GM12892 (cell line): ENCODE results near the gene EDAR.

Experiments
- DNase-seq: peaks from one replicate; pipeline ENCODE4 v3.0.0; 2011; ENCODE audit not compliant: insufficient read length
- FAIRE-seq: peaks from 2 replicates; lab custom pipeline; 2011; peaks lifted over from hg19 to GRCh38; lab: Jason Lieb, UNC
- POLR2A ChIP-seq: IDR thresholded peaks from 2 replicates; pipeline ENCODE4 v1.6.1; 2011; ENCODE audit warnings: low read depth, low read length, control low read depth
- POLR2AphosphoS5 ChIP-seq: IDR thresholded peaks from 2 replicates; pipeline ENCODE4 v1.6.1; 2011; ENCODE audit warnings: low read depth, low read length, control low read depth
- TAF1 ChIP-seq: IDR thresholded peaks from 2 replicates; pipeline ENCODE4 v1.6.1; 2011; ENCODE audit warnings: low read depth, mild to moderate bottlenecking, control low read depth, low read length, borderline replicate concordance

The EDAR gene

DNA sequence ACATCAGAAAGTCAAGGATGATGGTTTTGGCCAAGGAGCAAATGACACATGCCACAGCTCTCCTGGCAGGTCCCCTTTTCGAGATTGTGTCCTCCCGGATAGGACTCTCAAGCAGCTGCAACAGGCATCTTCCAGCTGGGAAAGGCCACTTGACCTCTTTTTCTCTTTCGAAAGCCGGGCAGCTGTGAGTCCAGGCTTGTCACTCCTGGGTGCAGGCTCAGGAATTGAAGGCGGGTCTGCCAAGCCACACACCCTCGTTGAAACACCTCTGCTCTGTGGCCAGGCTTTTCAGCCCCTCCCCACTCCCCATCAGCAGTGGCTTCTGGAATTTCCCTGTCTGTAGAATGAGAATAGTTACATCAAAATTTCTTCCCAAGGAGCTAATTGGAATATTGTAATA is 104.4 kb downstream of the EDAR start:
- FAIRE-seq (no peak), DNase-seq (no peak)
- TF ChIP-seq POLR2AphosphoS5 (no peak), POLR2A (no peak), TAF1 (no peak)

DNA sequence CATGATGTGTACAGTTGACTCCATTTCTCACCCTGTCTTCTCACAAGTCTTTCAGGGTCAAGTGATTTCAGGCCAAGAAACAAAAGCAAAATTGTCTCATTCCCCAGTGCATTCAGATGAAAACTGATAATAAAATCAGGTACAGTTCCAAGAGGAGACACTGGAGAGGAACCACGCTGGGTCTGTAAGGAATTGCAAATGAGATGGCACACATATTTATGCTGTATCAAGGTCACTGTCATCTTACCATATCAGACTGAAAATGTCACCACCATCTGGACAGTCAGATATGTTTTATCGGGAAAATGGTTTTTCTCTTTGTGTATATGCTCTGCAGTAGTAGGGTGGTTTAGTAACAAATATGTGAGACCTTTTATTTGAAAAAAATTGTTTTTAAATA is 110.7 kb downstream of the EDAR start:
- FAIRE-seq (no peak), DNase-seq (no peak)
- no peak for TF ChIP-seq TAF1
- no peak for TF ChIP-seq POLR2A

DNA sequence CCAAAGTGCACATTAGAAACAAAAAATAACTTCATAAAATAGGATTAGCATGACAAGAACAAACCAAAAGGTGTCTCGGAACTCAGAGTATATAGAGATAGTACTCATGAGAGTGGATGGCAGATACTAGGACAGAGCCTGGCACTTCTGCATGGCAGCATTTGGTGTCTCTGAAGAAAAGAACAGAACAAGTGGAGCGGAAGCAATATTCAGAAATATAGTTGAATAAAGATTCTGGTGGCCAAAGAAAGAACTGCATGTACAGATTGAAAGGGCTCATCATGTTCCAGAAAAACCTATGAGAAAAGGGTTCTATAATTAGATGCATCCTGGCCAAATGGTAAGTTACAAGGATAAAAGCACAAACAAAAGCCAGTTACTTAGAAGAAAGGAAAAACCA is 111.5 kb downstream of the EDAR start:
- TF ChIP-seq POLR2A = no peak
- no peak for TF ChIP-seq TAF1
- no peak for TF ChIP-seq POLR2AphosphoS5
- DNase-seq = no peak

DNA sequence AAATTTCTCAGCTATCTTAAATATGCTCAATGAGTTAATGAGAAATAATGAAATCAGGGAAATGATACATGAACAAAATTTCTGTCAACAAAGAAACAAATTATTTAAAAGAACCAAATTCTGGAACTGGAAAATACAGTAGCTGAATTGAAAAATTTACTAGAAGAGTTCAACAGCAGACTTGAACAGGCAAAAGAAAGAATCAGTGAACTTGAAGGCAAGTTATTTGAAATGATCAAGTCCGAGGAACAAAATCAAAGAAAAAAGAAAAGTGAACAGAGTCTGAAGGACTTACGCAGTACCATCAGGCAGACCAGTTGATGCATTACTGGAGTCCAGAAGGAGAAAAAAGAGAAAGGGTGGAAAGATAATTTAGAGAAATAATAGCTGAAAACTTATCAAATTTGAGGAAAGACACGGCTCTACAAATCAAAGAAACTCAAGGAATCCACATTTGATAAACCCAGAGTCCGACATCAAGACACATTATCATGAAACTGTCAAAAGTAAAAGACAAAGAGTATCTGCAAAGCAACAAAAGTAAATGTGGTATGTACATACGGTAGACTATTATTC is 118.9 kb downstream of the EDAR start:
- TF ChIP-seq POLR2A = no peak
- TF ChIP-seq TAF1 = no peak
- no peak for TF ChIP-seq POLR2AphosphoS5
- FAIRE-seq (no peak), DNase-seq (no peak)

More for the DNA sequence above, 111.5 kb downstream of the EDAR start:
- FAIRE-seq = no peak

DNA sequence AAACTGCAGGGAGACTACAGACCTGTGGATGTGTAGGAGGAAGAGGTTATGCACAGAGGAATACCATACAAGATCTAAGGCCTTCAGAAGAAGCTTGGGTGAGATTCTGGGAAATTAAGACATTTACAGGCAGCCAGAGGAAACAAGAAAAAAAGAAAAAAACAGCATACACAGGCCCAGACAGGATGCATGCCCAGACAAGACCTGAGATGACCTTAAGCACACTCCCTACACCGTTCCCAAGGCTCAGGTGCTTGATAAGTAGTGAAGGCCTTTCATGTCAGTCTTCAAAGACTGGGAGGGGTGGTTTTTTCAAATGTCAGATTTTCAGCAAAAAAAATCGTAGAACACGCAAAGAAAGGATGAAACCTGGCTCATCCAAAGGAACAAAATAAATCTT is 119.5 kb downstream of the EDAR start:
- FAIRE-seq (no peak), DNase-seq (no peak)
- TF ChIP-seq POLR2A (no peak), POLR2AphosphoS5 (no peak), TAF1 (no peak)

DNA sequence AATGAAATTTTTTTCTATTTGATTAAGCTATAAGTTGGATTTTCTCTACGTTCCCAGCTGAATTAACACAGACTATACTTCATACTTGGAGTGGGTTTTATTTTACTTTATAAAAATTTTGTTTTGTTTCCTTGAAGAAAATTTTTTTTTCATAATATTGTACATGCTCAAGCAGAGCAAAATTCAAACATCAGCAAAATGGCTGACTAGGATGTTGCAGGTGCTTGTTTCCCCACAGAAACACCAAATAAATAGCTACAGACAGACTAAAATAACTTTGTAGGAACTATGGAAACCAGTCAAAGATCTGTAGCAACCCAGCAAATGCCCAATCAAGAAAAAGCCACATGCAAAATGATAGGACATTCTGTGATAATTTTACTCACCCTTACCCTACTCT is 120.1 kb downstream of the EDAR start:
- no peak for TF ChIP-seq POLR2A
- TF ChIP-seq TAF1 = no peak
- no peak for TF ChIP-seq POLR2AphosphoS5
- FAIRE-seq = no peak
- no peak for DNase-seq

DNA sequence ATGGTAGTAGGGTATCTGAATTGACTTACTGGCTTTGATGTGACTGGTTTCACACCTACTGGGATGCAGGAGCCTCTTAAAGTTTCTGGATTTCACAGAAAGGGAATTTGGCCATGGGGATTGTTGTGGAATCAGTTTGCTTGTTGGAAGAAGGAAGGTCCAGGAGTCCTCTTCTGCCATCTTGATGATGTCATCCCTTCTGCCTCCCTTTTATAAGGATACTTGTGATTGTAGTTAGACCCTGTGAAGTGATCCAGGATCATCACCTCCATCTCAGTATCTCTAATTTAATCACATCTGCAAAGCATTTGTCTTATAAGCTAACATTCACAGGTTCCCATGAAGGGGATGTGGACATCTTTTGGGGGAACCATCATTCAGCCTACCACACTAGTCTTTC is 123.0 kb downstream of the EDAR start:
- DNase-seq (no peak), FAIRE-seq (no peak)

DNA sequence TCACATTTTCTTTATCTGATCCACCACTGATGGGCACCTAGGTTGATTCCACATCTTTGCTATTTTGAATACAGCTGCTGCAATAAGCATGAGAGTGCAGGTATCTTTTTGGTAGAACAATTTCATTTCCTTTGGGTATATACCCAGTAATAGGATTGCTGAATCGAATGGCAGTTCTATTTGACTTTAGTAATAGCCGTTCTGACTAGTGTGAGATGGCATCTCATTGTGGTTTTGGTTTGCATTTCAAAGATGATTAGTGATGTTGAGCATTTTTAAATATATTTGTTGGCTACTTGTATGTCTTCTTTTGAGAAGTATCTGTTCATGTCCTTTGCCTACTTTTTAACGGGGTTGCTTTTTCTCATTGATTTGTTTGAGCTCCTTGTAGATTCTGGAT is 130.1 kb downstream of the EDAR start:
- no peak for FAIRE-seq

More for the DNA sequence above, 123.0 kb downstream of the EDAR start:
- TF ChIP-seq POLR2A (no peak), TAF1 (no peak), POLR2AphosphoS5 (no peak)

DNA sequence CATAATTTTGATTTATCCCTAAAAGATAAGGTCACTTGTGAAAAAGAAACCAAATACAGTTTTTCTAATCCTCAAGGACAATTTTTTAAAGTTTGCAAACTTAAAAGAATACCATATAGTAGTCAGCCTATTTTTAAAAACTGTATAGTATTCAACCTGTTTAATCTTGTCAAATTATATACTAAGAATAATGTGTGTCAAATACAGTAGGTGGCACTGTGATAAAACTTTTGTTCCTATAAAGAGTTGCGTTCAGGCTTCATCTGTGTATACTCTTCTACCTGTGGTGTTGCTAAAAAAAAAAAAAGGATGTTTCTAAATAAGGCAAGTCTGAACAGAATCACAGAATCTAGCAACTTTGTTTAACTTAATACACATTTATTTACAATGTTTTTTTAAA is 133.8 kb downstream of the EDAR start:
- FAIRE-seq = no peak
- TF ChIP-seq POLR2A (no peak), TAF1 (no peak), POLR2AphosphoS5 (no peak)
- DNase-seq = no peak

More for the DNA sequence above, 130.1 kb downstream of the EDAR start:
- TF ChIP-seq TAF1 = no peak
- TF ChIP-seq POLR2A = no peak
- TF ChIP-seq POLR2AphosphoS5 = no peak
- no peak for DNase-seq

DNA sequence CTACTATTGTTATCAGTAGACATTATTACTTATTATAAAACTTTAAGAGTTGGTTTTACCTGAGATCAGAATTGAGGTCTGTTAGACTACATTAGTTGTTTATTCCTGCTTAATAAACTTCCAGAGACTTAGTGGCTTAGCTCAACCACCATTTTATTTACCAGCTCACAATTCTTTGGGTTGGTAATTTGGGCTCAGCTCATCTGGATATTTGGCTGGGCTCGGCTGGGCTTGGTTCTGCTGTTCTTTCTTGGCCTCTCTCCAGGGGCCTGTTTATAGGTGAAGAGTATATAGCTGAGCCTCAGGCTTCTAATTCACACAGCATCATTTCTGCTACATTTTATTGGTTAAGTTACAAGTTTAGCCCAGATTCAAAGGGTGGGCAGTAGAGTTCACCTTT is 134.5 kb downstream of the EDAR start:
- TF ChIP-seq TAF1 (no peak), POLR2A (no peak), POLR2AphosphoS5 (no peak)
- peak; percentile 30 for FAIRE-seq
- no peak for DNase-seq

DNA sequence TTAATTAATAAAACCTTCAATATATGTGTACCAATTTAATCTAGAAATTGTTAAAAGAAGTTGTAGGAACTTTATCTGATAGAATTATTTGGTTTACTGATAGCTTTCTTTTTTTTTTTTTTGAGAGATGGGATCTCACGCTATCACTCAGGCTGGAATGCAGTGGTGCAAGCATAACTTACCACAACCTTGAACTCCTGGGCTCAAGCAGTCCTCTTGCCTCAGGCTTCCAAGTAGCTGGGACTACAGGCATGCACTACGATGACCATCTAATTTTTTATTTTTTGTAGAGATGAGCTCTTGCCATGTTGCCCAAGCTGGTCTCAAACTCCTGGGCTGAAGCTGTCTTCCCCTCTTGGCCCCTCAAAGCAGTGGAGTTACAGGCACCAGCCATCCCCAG is 135.6 kb downstream of the EDAR start:
- no peak for TF ChIP-seq POLR2AphosphoS5
- TF ChIP-seq TAF1 = no peak
- TF ChIP-seq POLR2A = no peak
- DNase-seq (no peak), FAIRE-seq (no peak)

DNA sequence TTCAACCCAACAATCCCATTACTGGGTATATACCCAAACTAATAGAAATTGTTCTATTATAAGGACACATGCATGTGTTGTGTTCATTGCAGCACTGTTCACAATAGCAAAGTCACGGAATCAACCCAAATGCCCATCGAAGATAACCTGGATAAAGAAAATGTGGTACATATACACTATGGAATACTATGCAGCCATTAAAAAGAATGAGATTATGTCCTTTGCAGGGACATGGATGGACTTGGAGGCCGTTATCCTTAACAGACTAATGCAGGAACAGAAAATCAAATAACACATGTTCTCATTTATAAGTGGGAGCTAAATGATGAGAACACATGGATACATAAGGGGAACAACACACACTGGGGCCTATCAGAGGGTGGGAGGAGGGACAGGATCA is 136.6 kb downstream of the EDAR start:
- TF ChIP-seq POLR2A (no peak), TAF1 (no peak), POLR2AphosphoS5 (no peak)
- no peak for DNase-seq
- FAIRE-seq = no peak

DNA sequence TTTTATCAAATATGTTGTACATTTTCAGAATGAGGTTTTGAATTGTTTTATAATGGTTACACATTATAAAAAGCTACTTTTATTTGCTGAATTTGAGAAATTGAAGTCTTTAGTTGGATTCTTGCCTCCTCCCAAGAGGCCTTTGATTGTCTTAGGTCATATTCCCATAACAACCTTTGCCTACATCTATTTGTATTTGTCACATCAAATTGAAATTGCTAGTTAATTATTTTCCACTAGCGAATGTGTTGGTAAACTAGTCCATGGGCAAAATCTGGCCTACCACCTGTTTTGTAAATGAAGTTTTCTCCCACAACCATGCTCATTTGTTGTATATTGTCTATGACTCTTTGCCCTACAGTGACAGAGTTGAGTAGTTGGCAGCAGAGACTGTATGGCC is 142.0 kb downstream of the EDAR start:
- FAIRE-seq (no peak), DNase-seq (no peak)
- TF ChIP-seq TAF1 = no peak
- TF ChIP-seq POLR2AphosphoS5 = no peak
- TF ChIP-seq POLR2A = no peak

DNA sequence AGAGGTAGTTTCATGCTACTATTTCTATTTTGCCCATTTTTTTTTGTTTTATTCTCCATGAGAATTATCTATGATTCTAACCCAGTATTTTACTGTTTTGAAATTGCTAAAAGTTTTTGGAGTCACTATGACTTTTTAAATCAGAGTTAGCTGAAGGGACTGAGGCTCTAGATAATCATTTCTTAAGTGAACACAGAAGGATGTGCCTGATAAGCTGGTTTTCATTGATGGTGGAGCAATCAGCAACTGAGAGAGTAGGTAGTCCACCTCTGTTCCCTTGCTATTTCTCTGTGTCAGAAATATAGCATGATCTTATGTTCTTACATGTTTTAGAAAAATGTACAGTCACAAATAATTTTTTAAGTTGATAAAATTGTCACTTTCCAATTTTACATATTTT is 143.1 kb downstream of the EDAR start:
- no peak for TF ChIP-seq TAF1
- TF ChIP-seq POLR2A = no peak
- TF ChIP-seq POLR2AphosphoS5 = no peak
- no peak for DNase-seq
- no peak for FAIRE-seq
